Heart right ventricle (tissue), 16 donors: ENCODE data around the gene PCED1A. TPM values are rescaled to one million over a fixed set of nuclear protein-coding genes. Genes with fewer than 3 reads are reported as not detected.

Source experiments
- ATAC-seq, 8 donors: fragments of 200-7000 bp; cut with Tn5 transposase; one replicate each; pipeline ENCODE4 v1.9.1; 2020; ENCODE audit warnings: mild to moderate bottlenecking in 8 of 8, moderate library complexity in 8 of 8, moderate number of reproducible peaks in 1 of 8
- DNase-seq, 2 donors: peaks; one replicate each; pipeline ENCODE4 v3.0.0-alpha.2; 2020
- H3K27ac ChIP-seq, 10 donors: fragments of 200-600 bp; sonication (generic) in 2 of 10; one replicate each; pipeline versions ENCODE4 v1.5.0 to v1.8.0; 2020 to 2022; ENCODE audit warnings: mild to moderate bottlenecking in 3 of 10
- H3K27me3 ChIP-seq, 7 donors: fragments of 200-600 bp; one replicate each; pipeline ENCODE4 v1.8.0; 2021 to 2022; ENCODE audit warnings: mild to moderate bottlenecking in 2 of 7
- H3K36me3 ChIP-seq, 9 donors: fragments of 200-600 bp; sonication (generic) in 1 of 9; one replicate each; pipeline versions ENCODE4 v1.5.0 to v1.8.0; 2020 to 2022; ENCODE audit warnings: mild to moderate bottlenecking in 2 of 9
- H3K4me1 ChIP-seq, 9 donors: fragments of 200-600 bp; sonication (generic) in 1 of 9; one replicate each; pipeline versions ENCODE4 v1.5.0 to v1.8.0; 2020 to 2022; ENCODE audit warnings: mild to moderate bottlenecking in 4 of 9
- H3K4me3 ChIP-seq, 10 donors: fragments of 200-600 bp; sonication (generic) in 2 of 10; one replicate each; pipeline versions ENCODE4 v1.5.0 to v1.8.0; 2020 to 2022; ENCODE audit warnings: mild to moderate bottlenecking in 7 of 10, moderate library complexity in 2 of 10
- H3K9me3 ChIP-seq, 11 donors: fragments of 200-600 bp in 10 of 11; sonication (generic) in 2 of 11; one replicate each; pipeline versions ENCODE4 v1.5.0 to v1.8.0; 2013 to 2022; ENCODE audit warnings: mild to moderate bottlenecking in 2 of 11, control low read depth in 1 of 11, moderate library complexity in 1 of 11
- WGBS, 2 donors: extraction: QIAGEN DNeasy Blood & Tissue Kit; methylation state at CpG; one replicate each; pipeline ENCODE4 v1.1.7; 2013; ENCODE audit warnings: inconsistent platforms in 1 of 2; 5-methylcytosine and 5-hydroxymethylcytosine counted together
- intact Hi-C, 10 donors: fragments of 100-400 bp; cut with DNase I; formaldehyde crosslinking; loops; one replicate each; pipeline versions ENCODE4 v1.11.1 to v1.14.2; 2022
- polyA plus RNA-seq, 2 donors: library from polyadenylated mRNA; stranded (reverse); fragments of 200-250 nt; gene quantifications; one replicate each; pipeline ENCODE4 v1.2.3, GENCODE V29; 2013
- total RNA-seq, 10 donors: library from RNA; stranded (reverse); fragmentation: NEBNext Ultra II Directional in 3 of 10; extraction: Animal tissue kit (Norgen Biotek cat#: 25700) in 3 of 10; gene quantifications; one replicate each; pipeline versions ENCODE4 v1.2.1 to v1.2.4, GENCODE V29; 2021 to 2023
- TF ChIP-seq, protein P1 (sequence below), 9 donors: fragments of 200-600 bp; sonication (generic) in 2 of 9; IDR thresholded peaks; one replicate each; pipeline versions ENCODE4 v1.5.0 to v1.8.0; 2021 to 2022; ENCODE audit warnings: antibody characterized with exemption in 9 of 9, mild to moderate bottlenecking in 5 of 9, moderate library complexity in 1 of 9
- donor health status: Arrhythmogenic right ventricular cardiomyopathy.
- donor health status: ischemic (EF 13 %, LVEDD 7.1; RV severe dilation, severe dysfunction).
- donor health status: healthy with polysubstance abuse.
- donor health status: DM: no; HTN: yes; CAD: no.
- donor health status: DM: no; HTN: no; CAD: no.
- donor health status: ischemic (EF 25% LVEDD 6.9; RV normal size, moderate dysfunction).
- donor health status: ischemic (EF 25% LVEDD 5.7; RV mildly dilated, moderate dysfunction).
- donor health status: healthy.
- donor health status: DM: yes; HTN: yes; CAD: no.
- donor health status: Ischemic cardiomyopathy.
- donor health status: ischemic (EF 35%, LVEDD 5.7; RV mildly dilated, moderate dysfunction).
- donor health status: nonischemic (EF 11% LVEDD 7.7; RV severe dilation, severe dysfunction).
- donor health status: DM: yes; HTN: yes; CAD: no.
- donor health status: PGD.
- donor health status: ischemic (EF 29% LVEDD 5.4; RV normal size, mild dysfunction).
- donor health status: nonischemic (EF 23%, LVEDD 6.1; RV moderate dilation, normal function).

The PCED1A gene
- total and polyA plus RNA-seq, 12 donors: 4.5 to 36.9 (median 8.2) TPM

GRCh38 chr20:2871661-2872458, 31.4 kb upstream of the PCED1A start:
- Histone ChIP-seq H3K4me1 (peaks cover 2 to 65% (median 40%) of the 10 kb centered on the region in 9 donors), H3K27ac (peak overlapping the region in 1 of 10 donors; percentile 82), H3K27me3 (no peaks in the 10 kb centered on the region), H3K36me3 (peaks cover 0 to 3% (median 0%) of the 10 kb centered on the region in 9 donors), H3K9me3 (no peaks in the 10 kb centered on the region), H3K4me3 (peak overlapping the region; percentile 65 to 100 (median 91))
- 23 to 26% methylated on average over 34 of the region's 34 CpGs for WGBS, 2 donors
- TF ChIP-seq, protein P1, sequence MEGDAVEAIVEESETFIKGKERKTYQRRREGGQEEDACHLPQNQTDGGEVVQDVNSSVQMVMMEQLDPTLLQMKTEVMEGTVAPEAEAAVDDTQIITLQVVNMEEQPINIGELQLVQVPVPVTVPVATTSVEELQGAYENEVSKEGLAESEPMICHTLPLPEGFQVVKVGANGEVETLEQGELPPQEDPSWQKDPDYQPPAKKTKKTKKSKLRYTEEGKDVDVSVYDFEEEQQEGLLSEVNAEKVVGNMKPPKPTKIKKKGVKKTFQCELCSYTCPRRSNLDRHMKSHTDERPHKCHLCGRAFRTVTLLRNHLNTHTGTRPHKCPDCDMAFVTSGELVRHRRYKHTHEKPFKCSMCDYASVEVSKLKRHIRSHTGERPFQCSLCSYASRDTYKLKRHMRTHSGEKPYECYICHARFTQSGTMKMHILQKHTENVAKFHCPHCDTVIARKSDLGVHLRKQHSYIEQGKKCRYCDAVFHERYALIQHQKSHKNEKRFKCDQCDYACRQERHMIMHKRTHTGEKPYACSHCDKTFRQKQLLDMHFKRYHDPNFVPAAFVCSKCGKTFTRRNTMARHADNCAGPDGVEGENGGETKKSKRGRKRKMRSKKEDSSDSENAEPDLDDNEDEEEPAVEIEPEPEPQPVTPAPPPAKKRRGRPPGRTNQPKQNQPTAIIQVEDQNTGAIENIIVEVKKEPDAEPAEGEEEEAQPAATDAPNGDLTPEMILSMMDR (IDR thresholded peaks at IDR 0.05): no peak
- intact Hi-C loops: loop anchor here in 2 of 10 donors (10.0 kb wide), 2 partner anchors 113 to 133 kb away; no protein-coding TSS in a partner anchor
- DNase-seq (no peak), ATAC-seq (peak; percentile 6 to 37 (median 24))

GRCh38 chr20:2871111-2871465, 30.6 kb upstream of the PCED1A start:
- TF ChIP-seq, protein P1 (IDR thresholded peaks at IDR 0.05): no peak
- DNase-seq (no peak), ATAC-seq (no peak)
- WGBS, 2 donors: 33 to 42% methylated on average over 2 of the region's 2 CpGs
- H3K9me3 ChIP-seq: no peaks in the 10 kb centered on the region
- H3K36me3 ChIP-seq: peaks cover 0 to 11% (median 3%) of the 10 kb centered on the region in 9 donors
- H3K4me3 ChIP-seq: no peak overlapping the region
- H3K4me1 ChIP-seq: peaks cover 2 to 68% (median 40%) of the 10 kb centered on the region in 9 donors
- H3K27ac ChIP-seq: peak overlapping the region in 1 of 10 donors; percentile 64
- H3K27me3 ChIP-seq: no peaks in the 10 kb centered on the region
- intact Hi-C loops: loop anchor here in 2 of 10 donors (10.0 kb wide), 2 partner anchors 114 to 134 kb away; no protein-coding TSS in a partner anchor

DNA sequence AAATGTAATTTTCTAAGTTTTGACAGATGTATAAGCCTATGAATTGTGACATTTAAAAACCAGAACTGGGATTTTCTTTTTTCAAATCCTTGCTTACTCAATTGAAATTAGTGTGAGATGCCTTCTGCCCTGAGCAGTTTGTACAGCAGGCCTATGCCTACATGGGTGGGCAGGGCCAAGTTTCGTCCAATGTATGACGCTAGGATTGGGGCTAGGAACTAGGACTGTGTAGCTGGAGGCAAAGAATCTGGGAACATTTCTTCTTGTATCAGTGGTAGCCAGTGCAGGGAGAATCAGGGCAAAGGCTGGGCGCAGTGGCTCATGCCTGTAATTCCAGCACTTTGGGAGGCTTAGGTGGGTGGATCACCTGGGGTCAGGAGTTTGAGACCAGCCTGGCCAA, 28.9 kb upstream of the PCED1A start:
- no peak for DNase-seq
- H3K9me3 ChIP-seq: no peaks in the 10 kb centered on the region
- H3K4me3 ChIP-seq: no peak overlapping the region
- intact Hi-C loops: loop anchor here in 2 of 10 donors (10.0 kb wide), 2 partner anchors 125 to 145 kb away; no protein-coding TSS in a partner anchor
- TF ChIP-seq, protein P1 (IDR thresholded peaks at IDR 0.05): no peak
- no peak for ATAC-seq
- 95 to 97% methylated on average over 3 of the region's 3 CpGs for WGBS, 2 donors
- peaks cover 2 to 51% (median 23%) of the 10 kb centered on the region in 9 donors for H3K4me1 ChIP-seq
- no peaks in the 10 kb centered on the region for H3K27me3 ChIP-seq
- no peak overlapping the region for H3K27ac ChIP-seq
- H3K36me3 ChIP-seq: peaks cover 0 to 28% (median 8%) of the 10 kb centered on the region in 9 donors

- 80 to 82% methylated on average over 12 of the region's 12 CpGs for WGBS, 2 donors
- ATAC-seq (no peak), DNase-seq (no peak)
- no peaks in the 10 kb centered on the region for H3K9me3 ChIP-seq
- no peak overlapping the region for H3K4me3 ChIP-seq
- H3K4me1 ChIP-seq: peaks cover under 1 to 40% (median 19%) of the 10 kb centered on the region in 9 donors
- no peaks in the 10 kb centered on the region for H3K27me3 ChIP-seq
- TF ChIP-seq, protein P1 (IDR thresholded peaks at IDR 0.05): no peak
- H3K27ac ChIP-seq: no peak overlapping the region
- H3K36me3 ChIP-seq: peaks cover 0 to 49% (median 13%) of the 10 kb centered on the region in 9 donors
- intact Hi-C loops: loop anchor here in 2 of 10 donors (10.0 kb wide), 2 partner anchors 128 to 148 kb away; no protein-coding TSS in a partner anchor
Observed at GRCh38 chr20:2867081-2867864, 26.8 kb upstream of the PCED1A start.
